Thoracic aorta (tissue), 2 donors: ENCODE measurements around the gene LEAP2. TPM values are rescaled to one million over a fixed set of nuclear protein-coding genes. Genes with fewer than 3 reads are reported as not detected.
"Not testable (repeated sequence)": the region's sequence is repeated elsewhere in the genome, so short reads cannot be mapped to it uniquely, and the experiment has no call there.

Experiments used
- ATAC-seq: fragments of 150-250 bp; one replicate; pipeline ENCODE4 v1.8.0; 2017; ENCODE audit warnings: low read depth; ENCODE audit not compliant: insufficient number of reproducible peaks, low FRiP score
- DNase-seq: peaks from one replicate; pipeline ENCODE4 v3.0.0-alpha.2; 2020; ENCODE audit warnings: low spot score
- H3K27ac ChIP-seq, 2 donors: fragments of 200-600 bp; sonication (generic); 1 replicate in 1 of 2; 2 replicates in 1 of 2; pipeline ENCODE4 v1.5.1; 2016; ENCODE audit warnings: mild to moderate bottlenecking in 2 of 2, moderate library complexity in 2 of 2
- H3K27me3 ChIP-seq: fragments of 200-600 bp; sonication (generic); replicated peaks from 2 replicates; pipeline ENCODE4 v1.6.0; 2016; ENCODE audit warnings: mild to moderate bottlenecking; ENCODE audit not compliant: insufficient read depth
- H3K36me3 ChIP-seq: fragments of 200-600 bp; sonication (generic); one replicate; pipeline ENCODE4 v1.5.1; 2016
- H3K4me1 ChIP-seq, 2 donors: fragments of 200-600 bp; sonication (generic); 1 replicate in 1 of 2; 2 replicates in 1 of 2; pipeline versions ENCODE4 v1.5.1 to v1.6.0; 2016; ENCODE audit warnings: low read depth in 2 of 2, mild to moderate bottlenecking in 1 of 2; ENCODE audit not compliant: control insufficient read depth in 1 of 2
- H3K4me3 ChIP-seq: fragments of 200-600 bp; sonication (generic); 2 replicates; pipeline ENCODE4 v1.5.1; 2016; ENCODE audit warnings: mild to moderate bottlenecking
- H3K9me3 ChIP-seq: fragments of 200-600 bp; sonication (generic); 2 replicates; pipeline ENCODE4 v1.5.1; 2016
- total RNA-seq, 2 donors: library from RNA; depleted of rRNA; stranded (reverse); fragments of >200 nt; gene quantifications; one replicate each; pipeline versions ENCODE4 v1.1.0 to v1.2.3, GENCODE V29; 2016
- TF ChIP-seq, protein P1 (sequence below): fragments of 200-600 bp; sonication (generic); IDR thresholded peaks from one replicate; pipeline ENCODE4 v1.5.1; 2019; ENCODE audit warnings: antibody characterized with exemption

LEAP2 gene
- total RNA-seq, 2 donors from 2014 or later = 0.49 TPM; not detected in 1

DNA sequence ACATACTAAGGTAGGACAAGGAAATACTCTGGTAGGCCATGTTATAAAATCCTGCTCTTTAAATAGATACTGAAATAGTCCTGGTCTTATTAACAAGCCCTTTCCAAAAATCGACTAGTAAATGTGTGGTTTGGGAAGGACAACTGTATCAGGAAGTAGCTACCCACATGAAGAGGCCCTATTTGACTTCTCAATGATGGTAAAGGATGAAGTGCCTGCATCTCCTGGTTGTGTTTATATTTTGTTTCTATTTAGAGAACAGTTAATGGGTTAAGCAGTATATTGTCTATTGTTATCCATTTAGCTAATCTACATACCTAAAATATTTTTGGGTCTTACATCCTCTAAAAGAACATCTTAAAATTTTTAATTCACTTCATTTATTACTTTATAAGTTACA is 19.7 kb upstream of the LEAP2 start:
- no peak for ATAC-seq
- no peak overlapping the region for H3K4me3 ChIP-seq
- TF ChIP-seq, protein P1, sequence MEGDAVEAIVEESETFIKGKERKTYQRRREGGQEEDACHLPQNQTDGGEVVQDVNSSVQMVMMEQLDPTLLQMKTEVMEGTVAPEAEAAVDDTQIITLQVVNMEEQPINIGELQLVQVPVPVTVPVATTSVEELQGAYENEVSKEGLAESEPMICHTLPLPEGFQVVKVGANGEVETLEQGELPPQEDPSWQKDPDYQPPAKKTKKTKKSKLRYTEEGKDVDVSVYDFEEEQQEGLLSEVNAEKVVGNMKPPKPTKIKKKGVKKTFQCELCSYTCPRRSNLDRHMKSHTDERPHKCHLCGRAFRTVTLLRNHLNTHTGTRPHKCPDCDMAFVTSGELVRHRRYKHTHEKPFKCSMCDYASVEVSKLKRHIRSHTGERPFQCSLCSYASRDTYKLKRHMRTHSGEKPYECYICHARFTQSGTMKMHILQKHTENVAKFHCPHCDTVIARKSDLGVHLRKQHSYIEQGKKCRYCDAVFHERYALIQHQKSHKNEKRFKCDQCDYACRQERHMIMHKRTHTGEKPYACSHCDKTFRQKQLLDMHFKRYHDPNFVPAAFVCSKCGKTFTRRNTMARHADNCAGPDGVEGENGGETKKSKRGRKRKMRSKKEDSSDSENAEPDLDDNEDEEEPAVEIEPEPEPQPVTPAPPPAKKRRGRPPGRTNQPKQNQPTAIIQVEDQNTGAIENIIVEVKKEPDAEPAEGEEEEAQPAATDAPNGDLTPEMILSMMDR = no peak
- H3K9me3 ChIP-seq = no peaks in the 10 kb centered on the region
- no peak for DNase-seq
- H3K27me3 ChIP-seq = no peaks in the 10 kb centered on the region
- no peaks in the 10 kb centered on the region for H3K36me3 ChIP-seq
- no peaks in the 10 kb centered on the region for H3K4me1 ChIP-seq
- H3K27ac ChIP-seq = no peak overlapping the region

GRCh38 chr5:132854301-132854700 is 19.2 kb upstream of the LEAP2 start:
- Histone ChIP-seq H3K4me1 (no peaks in the 10 kb centered on the region), H3K9me3 (no peaks in the 10 kb centered on the region), H3K4me3 (no peak overlapping the region), H3K27ac (no peak overlapping the region), H3K36me3 (no peaks in the 10 kb centered on the region), H3K27me3 (no peaks in the 10 kb centered on the region)
- ATAC-seq (no peak), DNase-seq (no peak)
- TF ChIP-seq, protein P1 = no peak

DNA sequence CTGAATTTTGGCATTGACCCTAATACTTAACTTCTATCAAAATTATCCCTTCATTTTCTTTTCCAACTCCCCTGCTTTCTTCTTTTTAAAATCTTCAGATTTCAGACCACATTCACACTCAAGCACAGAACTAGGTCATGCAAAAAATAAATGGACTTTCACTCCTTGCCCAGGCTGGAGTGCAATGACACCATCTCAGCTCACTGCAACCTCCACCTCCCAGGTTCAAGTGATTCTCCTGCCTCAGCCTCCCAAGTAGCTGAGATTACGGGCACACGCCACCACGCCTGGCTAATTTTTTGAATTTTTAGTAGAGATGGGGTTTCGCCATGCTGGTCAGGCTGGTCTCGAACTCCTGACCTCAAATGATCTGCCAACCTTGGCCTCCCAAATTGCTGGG is 18.5 kb upstream of the LEAP2 start:
- H3K36me3 ChIP-seq, H3K27ac ChIP-seq, ATAC-seq, H3K9me3 ChIP-seq, H3K4me3 ChIP-seq, H3K4me1 ChIP-seq, DNase-seq, H3K27me3 ChIP-seq: not testable (repeated sequence)

DNA sequence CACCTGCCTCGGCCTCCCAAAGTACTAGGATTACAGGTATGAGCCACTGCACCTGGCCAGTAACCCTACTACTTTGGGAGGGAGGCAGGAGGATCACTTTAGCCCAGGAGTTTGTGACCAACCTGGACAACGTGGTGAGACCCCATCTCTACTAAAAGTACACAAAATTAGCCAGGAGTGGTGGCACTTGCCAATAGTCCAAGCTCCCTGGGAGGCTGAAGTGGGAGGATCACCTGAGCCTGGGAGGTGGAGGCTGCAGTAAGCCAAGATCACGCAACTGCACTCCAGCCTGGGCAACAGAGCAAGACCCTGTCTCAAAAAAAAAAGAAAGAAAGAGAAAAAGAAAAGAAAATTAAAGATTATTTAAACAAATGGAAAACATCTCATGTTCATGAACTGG is 17.5 kb upstream of the LEAP2 start:
- no peaks in the 10 kb centered on the region for H3K4me1 ChIP-seq
- no peaks in the 10 kb centered on the region for H3K27me3 ChIP-seq
- TF ChIP-seq, protein P1 = no peak
- H3K27ac ChIP-seq = no peak overlapping the region
- DNase-seq = no peak
- H3K9me3 ChIP-seq = no peaks in the 10 kb centered on the region
- no peak for ATAC-seq
- no peak overlapping the region for H3K4me3 ChIP-seq
- no peaks in the 10 kb centered on the region for H3K36me3 ChIP-seq

- no peak for ATAC-seq
- no peak overlapping the region for H3K4me3 ChIP-seq
- H3K9me3 ChIP-seq = no peaks in the 10 kb centered on the region
- no peak overlapping the region for H3K27ac ChIP-seq
- no peaks in the 10 kb centered on the region for H3K36me3 ChIP-seq
- H3K4me1 ChIP-seq = no peaks in the 10 kb centered on the region
- H3K27me3 ChIP-seq = no peaks in the 10 kb centered on the region
- no peak for DNase-seq
- TF ChIP-seq, protein P1 = no peak
Measured at GRCh38 chr5:132859889-132860437, 13.5 kb upstream of the LEAP2 start.

- DNase-seq (no peak), ATAC-seq (no peak)
- Histone ChIP-seq H3K4me3 (no peak overlapping the region), H3K27ac (no peak overlapping the region), H3K4me1 (peaks cover 0 to 6% of the 10 kb centered on the region in 2 donors), H3K36me3 (no peaks in the 10 kb centered on the region), H3K27me3 (no peaks in the 10 kb centered on the region), H3K9me3 (no peaks in the 10 kb centered on the region)
- TF ChIP-seq, protein P1 = no peak
Measured at GRCh38 chr5:132860742-132861141, 12.7 kb upstream of the LEAP2 start.
